ENCODE results near the gene SLC37A3.
"Not testable (repeated sequence)": the region's sequence is repeated elsewhere in the genome, so short reads cannot be mapped to it uniquely, and the experiment has no call there.

The SLC37A3 gene, protein sequence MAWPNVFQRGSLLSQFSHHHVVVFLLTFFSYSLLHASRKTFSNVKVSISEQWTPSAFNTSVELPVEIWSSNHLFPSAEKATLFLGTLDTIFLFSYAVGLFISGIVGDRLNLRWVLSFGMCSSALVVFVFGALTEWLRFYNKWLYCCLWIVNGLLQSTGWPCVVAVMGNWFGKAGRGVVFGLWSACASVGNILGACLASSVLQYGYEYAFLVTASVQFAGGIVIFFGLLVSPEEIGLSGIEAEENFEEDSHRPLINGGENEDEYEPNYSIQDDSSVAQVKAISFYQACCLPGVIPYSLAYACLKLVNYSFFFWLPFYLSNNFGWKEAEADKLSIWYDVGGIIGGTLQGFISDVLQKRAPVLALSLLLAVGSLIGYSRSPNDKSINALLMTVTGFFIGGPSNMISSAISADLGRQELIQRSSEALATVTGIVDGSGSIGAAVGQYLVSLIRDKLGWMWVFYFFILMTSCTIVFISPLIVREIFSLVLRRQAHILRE

DNA sequence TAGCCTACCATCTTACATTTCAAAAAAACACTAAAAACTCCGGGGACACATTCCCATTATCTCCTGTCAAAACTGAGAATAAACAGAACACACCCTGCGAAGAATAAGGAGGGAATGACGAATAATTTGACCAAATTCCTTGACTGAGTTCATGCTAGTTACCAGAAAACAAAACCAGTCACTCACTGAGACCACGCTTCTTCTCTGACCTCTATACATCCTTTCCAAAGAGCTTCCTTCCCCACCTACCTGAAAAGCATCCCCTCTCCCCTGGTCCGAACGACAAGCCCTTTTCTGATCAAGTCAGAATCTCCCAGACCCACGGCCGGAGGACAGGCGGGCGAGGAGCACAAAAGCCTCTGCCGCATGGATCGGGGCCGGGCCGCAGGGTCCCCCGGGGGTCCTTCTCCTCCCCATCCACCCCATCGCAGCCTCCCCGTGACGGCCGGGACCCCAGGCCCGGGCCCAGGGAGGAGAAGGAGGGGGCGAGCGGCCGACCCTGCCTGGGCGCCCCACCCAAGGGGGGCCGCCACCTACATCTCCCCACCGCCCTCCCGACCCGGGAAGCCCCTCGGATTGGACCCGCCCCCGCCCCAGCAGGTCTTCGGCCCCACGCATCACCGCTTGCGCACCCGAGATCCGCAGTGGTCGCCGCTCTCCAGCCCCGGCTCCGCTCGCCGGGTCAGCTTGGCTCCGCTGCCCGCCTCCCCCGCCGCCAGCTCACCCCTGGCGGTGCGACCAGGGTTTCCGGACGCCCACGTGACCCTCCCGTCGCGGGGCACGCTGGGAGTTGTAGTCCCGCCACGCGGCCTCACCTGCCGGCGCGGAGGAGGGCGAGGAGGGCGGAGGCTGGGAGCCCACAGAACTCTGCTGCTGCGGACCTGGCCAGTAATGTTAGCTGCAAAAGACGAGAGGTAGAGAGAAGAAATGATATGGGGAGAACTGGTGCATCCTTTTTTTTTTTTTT, at the start of gene SLC37A3:
TSS of gene SLC37A3 (minus strand) at position 747 of the 967 bp plus-strand sequence. CDS start 16,004 bp downstream, outside the sequence.
- no peak for DNase-seq

DNA sequence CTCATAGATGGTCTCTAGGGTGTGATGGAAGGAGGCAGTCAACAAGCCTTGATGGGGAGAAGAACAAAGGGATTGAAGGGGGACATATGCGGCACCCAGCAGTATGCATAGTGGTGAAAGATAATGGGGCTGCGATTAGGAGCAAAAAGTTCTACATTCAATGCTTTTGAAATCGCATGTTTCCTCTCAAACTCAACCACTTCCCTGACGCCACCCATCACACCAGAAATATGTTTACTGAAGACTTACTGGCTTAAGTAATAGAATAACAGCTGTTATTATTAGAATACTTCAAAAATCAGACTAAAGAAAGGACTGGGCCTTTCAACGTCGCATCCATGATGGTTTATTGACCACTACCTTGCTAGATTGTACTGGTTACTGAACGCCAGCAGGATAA, 49.5 kb upstream of the SLC37A3 start:
- DNase-seq: no peak

DNA sequence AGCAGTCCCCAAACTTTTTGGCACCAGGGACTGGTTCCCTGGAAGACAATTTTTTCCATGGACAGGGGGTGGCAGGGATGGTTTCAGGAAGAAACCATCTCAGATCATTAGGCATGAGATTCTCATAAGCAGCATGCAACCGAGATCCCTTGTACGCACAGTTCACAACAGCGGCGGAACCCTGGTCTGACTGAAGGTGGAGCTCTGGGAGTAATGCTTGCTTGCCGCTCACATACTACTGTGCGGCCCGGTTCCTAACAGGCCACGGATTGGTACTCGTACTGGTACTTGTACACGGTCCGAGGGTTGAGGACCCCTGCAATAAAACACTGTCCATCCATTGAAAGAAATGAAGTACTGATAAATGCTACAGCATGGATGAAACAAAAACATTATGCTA, 48.1 kb upstream of the SLC37A3 start:
- no peak for DNase-seq

DNA sequence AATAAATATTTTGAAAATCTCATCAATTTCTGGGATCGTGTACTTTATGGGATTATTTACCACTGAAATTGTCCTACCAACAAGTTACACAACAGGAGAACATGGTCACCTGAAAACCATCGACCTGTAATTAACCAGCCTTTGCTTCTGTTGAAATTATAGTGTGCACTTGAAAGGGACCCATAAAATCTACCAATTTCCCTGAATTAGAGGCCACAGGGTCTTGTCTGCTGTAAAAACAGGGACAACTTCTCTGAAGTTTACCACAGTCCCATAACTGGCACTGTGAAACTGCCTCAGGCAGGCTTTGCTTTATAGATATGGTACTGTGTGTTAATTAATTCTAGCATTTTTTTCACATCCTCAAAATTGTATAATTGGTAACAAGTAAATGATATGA, 43.2 kb upstream of the SLC37A3 start:
- no peak for DNase-seq

DNA sequence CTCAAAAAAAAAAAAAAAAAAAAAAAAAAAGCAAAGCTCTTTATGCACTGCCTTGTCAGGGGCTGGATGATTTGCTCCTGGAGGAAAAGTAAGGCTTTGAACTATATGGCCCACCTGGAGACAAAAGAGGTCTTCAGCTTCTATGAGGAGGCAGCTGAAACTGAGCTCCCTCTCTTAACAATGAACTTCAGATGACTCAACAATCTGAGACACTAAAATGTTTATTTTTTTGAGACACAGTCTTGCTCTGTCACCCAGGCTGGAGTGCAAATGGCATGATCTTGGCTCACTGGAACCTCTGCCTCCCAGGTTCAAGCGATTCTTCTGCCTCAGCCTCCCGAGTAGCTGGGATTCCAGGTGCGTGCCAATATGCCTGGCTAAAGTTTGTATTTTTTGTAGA, 42.3 kb upstream of the SLC37A3 start:
- no peak for DNase-seq

DNA sequence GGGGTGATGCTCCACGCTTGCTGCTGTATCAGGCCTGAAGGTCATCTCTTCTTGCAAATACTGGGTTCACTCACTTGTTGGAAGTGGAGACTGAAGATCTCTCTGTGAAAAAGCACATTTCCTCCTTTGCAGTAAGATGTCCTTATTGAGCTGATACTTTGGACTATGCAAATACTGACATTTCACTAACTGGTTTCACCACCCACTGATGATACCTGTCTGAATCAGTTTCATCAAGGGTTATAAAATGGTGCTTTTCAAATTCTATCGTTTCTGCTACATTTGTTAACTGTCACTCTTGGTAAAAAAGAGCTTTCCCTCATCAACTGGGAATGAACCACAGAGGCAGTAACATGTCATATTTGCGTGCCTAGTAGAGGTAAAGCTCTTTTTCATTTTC, 41.0 kb upstream of the SLC37A3 start:
- no peak for DNase-seq

DNA sequence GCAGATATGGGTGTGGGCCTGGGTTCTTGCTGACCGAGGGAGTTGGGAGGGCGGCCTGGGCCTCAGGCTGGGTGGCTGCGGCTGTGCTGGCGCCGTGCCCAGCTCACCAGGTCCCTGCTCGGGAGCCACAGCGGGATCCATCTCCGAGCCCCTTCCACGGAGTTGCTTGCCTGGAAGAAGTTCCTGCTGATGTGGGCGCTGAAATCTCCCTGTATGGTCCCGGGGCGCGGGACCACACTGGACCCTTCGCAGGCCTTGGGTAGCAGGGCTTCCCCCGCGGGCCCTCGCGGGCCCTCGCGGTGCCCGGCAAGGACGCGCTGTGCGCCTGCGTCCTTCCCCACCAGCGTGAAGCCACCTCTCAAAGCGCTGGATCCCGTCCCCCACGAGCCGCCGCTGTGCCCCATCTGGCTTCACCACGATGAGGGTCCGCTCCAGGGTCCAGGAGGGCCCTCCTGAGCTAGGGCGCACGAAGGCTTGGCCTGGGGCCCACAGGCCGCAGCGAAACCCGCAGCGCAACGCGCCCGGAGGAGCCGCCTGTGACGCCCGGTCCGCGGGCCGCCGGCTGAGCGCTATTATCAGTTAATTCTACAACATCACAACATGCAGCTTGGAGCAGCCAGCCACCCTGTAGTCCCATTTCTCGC, 37.0 kb upstream of the SLC37A3 start:
- DNase-seq: no peak

DNA sequence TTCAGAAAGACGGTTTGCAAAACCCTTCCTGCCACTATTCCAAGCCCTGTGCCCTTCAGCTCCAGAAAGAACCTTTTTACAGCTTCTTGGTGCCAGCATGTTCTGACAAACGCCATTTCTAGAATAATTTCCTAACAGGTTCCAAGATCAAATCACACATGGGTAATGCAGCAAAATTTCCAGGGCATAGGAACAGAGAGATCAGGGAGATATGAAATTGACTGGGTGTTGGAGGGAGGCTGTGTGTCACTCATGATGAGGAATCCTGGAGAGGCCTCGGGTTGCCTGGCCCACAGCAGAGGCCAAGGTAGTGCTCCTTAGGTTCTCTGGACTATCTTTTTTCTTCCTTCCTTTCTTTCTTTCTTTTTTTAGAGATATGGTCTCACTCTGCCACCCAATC, 35.1 kb upstream of the SLC37A3 start:
- no peak for DNase-seq

DNA sequence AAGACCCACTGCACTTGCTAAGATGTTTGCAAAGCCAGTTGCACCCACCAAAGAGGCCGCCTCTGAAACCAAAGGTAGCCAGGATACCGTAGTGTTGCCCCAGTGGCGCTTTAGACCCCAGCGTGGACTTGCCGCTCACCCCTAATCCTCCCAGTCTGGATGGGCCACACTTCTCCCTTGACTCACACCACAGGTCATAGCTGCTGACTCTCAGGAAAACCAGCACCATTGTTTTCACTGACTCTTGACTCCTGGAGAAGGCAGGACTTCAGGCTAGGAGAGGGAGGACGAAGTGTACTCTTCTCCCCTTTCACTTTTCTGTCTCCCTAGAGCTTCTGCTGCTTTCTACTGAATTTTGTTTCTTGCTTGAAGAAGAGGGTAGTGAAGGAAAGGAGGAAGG, 27.8 kb upstream of the SLC37A3 start:
- DNase-seq: no peak

DNA sequence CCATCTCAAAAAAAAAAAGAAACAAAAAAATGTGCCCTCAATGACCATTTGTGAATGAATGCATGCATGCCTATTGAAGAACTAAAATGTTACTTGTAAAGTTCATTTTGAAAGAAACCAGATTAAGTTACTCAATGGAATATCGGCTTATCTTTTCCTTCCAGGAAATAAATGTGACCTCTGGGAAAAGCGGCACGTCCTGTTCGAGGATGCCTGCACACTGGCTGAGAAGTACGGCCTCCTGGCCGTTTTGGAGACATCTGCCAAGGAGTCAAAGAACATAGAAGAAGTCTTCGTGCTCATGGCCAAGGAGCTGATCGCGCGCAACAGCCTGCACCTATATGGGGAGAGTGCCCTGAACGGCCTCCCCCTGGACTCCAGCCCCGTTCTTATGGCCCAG, 27.4 kb upstream of the SLC37A3 start:
- DNase-seq: no peak

DNA sequence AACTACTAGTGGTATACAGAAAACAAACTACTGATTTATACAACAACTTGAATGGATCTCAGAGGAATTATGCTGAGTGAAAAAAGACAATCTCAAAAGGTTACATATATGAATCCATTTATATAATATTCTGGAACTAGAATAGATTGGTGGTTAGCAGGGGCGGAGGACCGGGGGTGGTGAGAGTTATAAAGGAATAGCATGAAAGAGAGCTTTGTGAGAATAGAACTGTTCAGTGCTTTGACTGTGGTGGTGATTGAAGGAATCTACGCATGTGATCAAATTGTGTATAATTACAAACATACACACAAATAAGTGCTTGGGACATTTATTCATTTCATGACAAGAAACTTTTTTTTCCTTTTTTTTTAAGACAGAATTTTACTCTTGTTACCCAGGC, 25.2 kb upstream of the SLC37A3 start:
- no peak for DNase-seq

DNA sequence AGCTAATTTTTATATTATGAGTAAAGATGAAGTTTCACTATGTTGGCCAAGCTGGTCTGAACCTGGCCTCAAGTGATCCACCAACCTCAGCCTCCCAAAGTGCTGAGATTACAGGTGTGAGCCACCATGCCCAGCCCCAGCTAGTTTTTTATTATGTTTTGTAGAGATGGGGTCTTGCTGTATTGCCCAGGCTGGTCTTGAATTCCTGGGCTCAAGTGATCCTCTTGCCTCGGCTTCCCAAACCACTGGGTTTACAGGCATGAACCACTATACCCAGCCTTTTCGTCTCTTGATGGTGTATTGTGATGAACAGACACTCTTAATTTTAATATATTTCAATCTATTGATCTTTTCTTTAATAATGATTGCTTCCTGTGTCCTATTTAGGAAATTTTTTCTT, 23.2 kb upstream of the SLC37A3 start:
- DNase-seq: no peak

DNA sequence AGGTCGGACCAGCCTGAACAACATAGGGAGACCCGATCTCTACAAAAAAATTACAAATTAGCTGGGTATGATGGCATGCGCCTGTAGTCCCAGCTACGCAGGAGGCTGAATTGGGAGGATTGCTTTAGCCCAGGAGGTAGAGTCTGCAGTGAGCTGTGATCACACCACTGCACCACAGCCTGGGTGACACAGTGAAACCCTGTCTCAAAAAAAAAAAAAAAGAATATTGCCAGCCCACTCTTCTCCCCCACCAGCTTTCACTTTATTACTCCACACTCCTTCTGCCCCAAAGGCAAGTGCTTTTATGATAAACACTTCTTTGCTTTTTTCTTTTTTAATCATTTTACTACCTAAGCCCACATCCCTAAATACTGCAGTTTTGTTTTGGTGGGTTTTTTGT, 20.3 kb upstream of the SLC37A3 start:
- DNase-seq: no peak

DNA sequence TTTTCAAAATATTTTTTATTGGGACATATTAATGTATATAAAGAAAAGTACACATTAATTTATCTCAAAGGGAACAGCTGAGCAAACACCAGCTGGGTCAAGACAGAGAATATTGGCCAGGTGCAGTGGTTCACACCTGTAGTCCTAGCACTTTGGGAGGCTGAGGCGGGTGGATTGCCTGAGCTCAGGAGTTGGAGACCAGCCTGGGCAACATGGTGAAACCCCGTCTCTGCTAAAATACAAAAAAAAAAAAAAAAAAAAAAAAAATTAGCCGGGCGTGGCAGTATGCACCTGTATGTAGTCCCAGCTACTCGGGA, 19.8 kb upstream of the SLC37A3 start:
- DNase-seq: not testable (repeated sequence)

DNA sequence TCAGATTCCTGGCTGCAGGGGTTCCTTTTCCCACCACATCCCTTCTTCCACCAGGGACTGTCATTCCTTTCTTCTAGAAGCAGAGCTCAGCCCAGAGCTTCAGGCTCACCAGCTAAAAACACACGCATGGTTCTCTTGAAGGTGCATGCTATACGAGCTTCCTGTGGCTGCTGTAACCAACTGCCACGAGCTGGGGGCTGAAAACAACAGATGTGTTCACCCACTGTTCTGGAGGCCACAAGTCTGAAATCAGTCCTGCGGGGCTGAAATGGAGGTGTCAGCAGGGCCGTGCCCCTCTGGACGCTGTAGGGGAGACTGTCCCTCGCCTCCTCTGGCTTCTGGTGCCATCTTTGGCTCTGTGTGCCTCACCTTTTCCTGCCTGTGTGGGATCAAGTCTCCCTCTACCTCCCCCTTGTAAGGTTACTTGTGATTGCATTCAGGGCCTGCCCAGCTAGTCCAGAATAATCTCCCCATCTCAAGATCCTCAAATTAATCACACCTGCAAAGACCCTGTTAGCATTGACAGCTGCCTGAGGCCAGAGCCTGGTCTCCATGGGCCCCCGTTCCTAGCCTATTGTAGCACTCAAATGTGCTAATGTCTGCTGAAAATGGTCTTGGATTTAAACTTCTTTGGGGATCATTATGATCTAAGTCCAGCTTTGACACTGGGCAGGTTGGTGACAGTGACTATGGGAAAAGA, 19.3 kb upstream of the SLC37A3 start:
- DNase-seq: no peak

DNA sequence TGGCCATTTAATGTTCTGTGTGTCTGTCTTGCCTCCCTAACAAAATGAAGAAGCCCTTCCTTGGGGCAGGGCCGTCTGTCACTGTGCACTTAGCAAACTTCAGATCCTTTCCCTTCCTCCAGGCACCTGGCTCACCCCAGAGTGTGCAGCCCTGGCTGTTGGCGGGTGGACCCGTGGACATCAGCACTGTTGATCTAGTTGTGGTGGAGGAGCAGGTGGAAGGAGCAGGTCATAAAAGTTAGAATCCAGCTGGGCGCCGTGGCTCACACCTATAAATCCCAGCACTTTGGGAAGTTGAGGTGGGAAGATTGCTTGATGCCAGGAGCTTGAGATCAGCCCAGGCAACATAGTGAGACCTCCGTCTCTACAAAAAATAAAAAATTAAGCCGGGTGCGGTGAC, 18.2 kb upstream of the SLC37A3 start:
- DNase-seq: no peak

DNA sequence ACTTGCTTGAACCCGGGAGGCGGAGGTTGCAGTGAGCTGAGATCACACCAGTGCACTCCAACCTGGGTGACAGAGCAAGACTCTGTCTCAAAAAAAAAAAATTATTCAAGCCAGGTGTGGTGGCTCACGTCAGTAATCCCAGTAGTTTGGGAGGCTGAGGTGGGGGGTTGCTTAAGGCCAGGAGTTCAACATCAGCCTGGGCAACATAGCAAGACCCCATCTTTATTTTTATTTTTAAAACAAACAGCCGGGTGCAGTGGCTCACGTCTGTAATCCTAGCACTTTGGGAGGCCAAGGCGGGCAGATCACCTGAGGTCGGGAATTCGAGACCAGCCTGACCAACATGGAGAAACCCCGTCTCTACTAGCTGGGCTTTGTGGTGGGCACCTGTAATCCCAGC, 17.5 kb upstream of the SLC37A3 start:
- not testable (repeated sequence) for DNase-seq

DNA sequence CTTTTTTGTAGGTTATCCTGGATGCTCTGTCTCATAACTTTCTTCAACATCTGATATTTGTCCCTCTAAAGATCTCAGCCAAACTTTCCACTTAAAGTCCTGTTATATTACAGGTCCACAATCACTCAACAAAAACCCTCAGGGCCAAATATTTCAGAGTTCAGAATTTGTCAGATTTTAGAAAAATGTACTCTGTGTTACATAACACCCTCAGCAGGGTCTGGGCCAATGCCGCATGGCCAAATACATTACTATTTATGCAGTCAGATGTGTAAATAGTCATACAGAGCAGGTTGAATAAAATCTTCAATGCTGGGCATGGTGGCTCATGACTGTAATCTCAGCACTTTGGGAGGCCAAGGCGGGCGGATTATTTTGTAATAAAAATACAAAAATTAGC, 17.0 kb upstream of the SLC37A3 start:
- no peak for DNase-seq

DNA sequence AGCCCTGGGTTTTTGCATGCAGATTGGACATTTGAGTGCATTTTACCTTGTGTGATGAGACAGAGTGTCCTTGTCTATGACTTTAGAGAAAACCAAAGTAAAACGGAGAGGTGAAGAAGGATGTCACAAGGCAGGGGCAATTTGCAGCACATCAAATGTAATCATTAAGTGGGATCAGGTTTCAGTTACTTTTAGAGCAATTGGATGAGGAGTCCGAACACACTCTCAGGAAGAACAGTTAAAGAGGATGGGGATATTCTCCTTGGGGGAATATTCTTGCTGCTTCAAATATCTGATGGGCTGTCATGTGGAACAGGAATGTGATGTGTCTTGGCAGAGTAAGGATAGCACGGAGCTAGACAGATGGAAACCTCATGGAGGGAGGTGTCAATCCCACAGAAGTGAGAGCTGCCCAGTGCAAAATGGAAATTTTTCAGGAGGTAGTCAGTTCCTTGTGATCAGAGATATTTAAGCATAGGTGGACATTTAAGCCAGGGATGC, 6.3 kb upstream of the SLC37A3 start:
- no peak for DNase-seq

DNA sequence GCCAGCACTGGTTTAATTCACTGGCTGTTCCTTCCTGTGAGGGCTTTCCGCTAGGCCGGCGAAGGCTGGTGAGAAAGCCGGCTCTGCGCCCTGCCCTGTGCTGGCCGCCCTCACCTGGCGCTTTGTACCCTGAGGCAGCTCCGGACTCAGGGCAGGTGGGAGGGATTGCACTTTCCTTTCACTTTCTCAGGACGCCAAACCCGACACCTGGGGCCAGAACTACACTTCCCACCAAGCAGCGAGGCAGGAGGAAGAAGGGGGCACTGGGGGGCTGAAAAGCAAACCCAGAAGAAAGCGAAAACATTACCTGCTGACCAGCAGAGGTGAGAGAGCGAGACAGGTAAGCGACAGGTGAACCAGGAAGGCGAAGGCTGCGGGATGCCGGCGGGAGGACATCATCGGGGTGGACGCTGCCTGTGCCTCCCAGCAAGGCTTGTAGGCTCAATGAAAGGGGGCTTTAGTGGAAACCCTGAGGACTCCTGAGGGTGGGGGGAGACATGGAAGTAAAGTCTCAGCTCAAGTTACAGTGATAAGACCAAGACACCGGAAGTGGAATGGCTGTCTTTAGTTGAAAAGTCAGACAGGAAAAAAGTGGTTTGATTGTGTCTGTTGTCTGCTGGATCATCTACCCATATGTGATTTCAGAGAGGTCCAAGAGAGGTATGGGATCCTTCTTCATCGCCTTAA, 5.7 kb upstream of the SLC37A3 start, which contains the start of gene RAB19:
TSS of gene RAB19 (plus strand) at position 181 of the 687 bp plus-strand sequence. CDS start 3,589 bp downstream, outside the sequence.
- no peak for DNase-seq

DNA sequence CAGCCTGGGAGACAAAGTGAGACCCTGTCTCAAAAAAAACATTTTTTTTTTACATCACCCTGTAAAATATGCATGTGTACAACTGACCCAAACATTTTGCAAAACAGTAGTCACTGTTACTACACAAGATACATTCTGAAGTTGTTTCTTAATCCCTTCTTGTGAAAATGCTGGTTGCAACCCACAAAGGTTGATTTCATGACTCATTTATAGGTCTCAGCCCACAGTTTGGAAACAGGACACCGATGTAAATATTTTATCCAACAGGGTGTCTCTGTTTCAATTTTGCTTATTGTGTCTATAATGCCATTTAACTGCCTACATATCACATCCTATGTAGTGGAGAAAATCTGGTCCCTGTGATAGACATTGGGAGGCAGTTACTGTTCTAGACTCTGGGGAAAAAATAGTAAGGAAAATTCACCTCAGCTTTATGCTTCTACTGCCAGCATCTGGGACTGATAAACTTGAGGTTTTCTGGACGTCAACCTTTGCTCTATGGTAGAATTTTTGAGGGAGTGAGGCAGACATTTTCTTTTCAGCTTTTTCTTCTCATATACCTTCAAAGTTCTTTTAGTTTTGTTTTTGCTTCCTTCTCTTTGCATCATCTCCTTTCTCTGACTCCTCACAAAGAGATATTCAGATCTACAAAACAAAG, 4.0 kb upstream of the SLC37A3 start:
- no peak for DNase-seq

Data from GF-D8 (cell line).